Sigmoid colon (tissue), 4 donors: ENCODE data around the gene ART4.

Source experiments
- EP300 ChIP-seq, 4 donors: sonication (generic); formaldehyde crosslinking; IDR thresholded peaks; one replicate each; pipeline ENCODE4 v1.6.1; 2017; ENCODE audit warnings: antibody characterized with exemption in 4 of 4
- POLR2A ChIP-seq, 2 donors: fragments of 450-650 bp; IDR thresholded peaks; one replicate each; pipeline ENCODE4 v1.6.1; 2016; ENCODE audit warnings: antibody characterized with exemption in 2 of 2, mild to moderate bottlenecking in 2 of 2, moderate library complexity in 2 of 2
- TF ChIP-seq, protein P1 (sequence below), 4 experiments: fragments of 450-650 bp in 3 of 4; fragments of 200-600 bp in 1 of 4; IDR thresholded peaks; one replicate each; pipeline ENCODE4 v1.5.1; 2016 to 2019; ENCODE audit warnings: antibody characterized with exemption in 4 of 4, mild to moderate bottlenecking in 3 of 4, moderate library complexity in 2 of 4

- TF ChIP-seq, protein P1, sequence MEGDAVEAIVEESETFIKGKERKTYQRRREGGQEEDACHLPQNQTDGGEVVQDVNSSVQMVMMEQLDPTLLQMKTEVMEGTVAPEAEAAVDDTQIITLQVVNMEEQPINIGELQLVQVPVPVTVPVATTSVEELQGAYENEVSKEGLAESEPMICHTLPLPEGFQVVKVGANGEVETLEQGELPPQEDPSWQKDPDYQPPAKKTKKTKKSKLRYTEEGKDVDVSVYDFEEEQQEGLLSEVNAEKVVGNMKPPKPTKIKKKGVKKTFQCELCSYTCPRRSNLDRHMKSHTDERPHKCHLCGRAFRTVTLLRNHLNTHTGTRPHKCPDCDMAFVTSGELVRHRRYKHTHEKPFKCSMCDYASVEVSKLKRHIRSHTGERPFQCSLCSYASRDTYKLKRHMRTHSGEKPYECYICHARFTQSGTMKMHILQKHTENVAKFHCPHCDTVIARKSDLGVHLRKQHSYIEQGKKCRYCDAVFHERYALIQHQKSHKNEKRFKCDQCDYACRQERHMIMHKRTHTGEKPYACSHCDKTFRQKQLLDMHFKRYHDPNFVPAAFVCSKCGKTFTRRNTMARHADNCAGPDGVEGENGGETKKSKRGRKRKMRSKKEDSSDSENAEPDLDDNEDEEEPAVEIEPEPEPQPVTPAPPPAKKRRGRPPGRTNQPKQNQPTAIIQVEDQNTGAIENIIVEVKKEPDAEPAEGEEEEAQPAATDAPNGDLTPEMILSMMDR (IDR thresholded peaks at IDR 0.05), result no peak
- TF ChIP-seq EP300 (IDR thresholded peaks at IDR 0.05), result no peak
- no peak for TF ChIP-seq POLR2A (IDR thresholded peaks at IDR 0.05)
Observed at GRCh38 chr12:14879222-14879933, 36.1 kb upstream of the ART4 start.
